Globus pallidus (tissue), 1 donor: ENCODE measurements around the gene SORD.
"Not testable (repeated sequence)": the region's sequence is repeated elsewhere in the genome, so short reads cannot be mapped to it uniquely, and the experiment has no call there.

ENCODE experiments used
- DNase-seq: peaks from one replicate; pipeline ENCODE4 v3.0.0-alpha.2; 2015; ENCODE audit warnings: low spot score

Gene SORD

DNA sequence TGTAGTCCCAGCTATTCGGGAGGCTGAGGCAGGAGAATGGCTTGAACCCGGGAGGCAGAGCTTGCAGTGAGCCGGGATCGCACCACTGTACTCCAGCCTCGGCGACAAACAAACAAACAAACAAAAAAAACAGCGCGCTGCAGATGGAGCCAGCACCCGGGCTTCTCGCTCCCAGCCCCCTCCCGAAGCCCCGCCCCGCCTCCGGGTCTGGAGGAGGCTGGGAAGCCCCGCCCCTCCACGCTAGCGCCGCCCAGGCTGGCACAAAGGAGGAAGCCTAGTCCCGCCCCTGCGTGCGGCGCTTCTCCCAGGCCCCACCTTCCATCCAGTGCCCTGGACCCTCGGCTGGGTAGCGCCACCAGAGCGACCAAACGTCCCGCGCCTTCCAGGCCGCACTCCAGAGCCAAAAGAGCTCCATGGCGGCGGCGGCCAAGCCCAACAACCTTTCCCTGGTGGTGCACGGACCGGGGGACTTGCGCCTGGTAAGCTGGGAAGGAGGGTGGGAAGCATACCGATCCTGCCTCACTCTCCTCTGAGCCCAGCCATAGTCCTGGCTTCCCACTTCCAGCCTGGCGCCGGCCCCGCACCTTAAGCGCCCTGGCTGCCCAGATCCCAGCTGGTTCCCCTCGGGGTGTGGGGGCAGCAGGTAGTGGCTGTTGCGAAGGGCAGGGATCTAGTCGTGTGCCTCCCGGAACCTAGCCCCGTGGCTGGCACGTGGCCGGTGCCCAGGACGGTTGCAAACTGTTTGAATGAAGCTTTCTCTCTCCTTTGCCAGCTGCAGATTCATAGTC is at the start of gene SORD:
SORD (plus strand) TSS at position 325 of the 788 bp plus-strand sequence; CDS start at position 414, 89 bp downstream.
- DNase-seq: peak; percentile 95

DNA sequence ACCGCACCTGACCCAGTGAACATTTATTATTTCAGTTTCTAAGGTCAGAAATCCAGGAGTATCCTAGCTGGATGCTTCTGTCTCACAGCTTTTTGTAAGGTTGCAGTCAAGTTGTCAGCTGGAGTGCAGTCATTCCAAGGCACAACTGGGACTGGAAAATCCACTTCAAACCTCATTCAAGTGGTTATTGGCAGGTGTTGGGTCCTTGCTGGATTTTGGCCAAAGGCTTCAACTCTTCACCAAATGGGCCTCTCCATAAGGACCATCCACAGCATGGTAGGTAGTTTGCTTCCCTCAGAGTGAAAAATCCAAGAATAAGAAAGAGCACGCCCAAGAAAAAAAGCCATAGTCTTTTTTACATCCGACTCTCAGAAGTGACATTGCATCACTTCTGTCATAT is 46.8 kb upstream of the SORD start:
- DNase-seq: not testable (repeated sequence)

DNA sequence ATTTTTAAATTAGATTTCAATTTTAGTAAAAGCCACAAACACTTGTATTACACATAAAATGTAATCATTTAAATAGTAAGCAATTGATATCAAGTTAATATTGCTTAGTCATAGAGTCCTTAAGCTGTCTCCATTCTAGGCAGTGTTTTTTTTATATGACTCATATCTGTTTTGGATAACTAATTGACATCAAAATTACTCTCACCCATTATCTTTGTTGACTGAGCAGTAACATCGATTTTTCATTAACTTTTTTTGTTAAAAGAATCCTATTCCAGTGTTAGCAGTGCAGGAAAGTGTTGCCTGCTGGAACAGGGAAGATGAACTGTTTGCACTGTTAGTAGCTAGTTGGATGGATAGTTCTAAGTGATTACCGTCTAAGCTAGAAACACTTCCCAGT is 45.2 kb upstream of the SORD start:
- DNase-seq: not testable (repeated sequence)

GRCh38 chr15:44979617-44980339 is 43.2 kb upstream of the SORD start:
- DNase-seq: not testable (repeated sequence)

DNA sequence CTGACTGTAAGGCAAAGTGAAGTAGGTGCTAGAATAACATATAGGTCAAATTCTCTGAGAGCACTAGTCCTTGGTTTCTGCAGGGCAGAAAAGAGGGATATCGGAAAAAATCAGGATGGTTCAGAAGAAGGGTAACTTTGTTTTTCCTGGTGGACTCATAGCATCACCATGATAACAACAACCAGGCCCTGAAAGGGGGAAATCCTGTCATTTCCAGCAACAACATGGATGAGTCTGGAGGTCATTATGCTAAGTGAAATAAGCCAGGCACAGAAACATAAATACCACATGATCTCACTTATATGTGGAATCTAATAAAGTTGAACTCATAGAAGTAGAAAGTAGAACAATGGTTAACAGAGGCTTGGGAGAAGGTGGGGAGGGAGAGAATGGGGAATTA is 38.9 kb upstream of the SORD start:
- DNase-seq: not testable (repeated sequence)

- not testable (repeated sequence) for DNase-seq
Observed at GRCh38 chr15:44986346-44987055, 36.5 kb upstream of the SORD start.

DNA sequence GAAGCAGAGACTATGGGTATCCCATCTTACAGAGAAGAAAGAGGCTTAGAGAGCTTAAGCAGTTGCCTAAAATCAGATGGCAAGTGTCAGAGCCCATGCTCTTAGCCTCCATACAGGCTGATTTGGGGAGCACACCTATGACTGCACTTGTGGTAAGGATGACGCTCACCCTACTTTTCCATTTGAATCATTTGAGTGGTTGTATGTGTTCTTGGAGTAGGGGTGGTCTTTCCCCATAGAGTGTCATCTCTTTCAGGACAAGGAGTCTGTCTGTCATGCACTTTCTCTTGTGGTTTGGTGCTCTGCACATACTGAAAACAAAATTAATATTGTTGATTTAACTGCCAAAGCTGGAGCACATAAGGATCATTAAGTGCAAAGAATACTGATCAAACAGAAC is 35.3 kb upstream of the SORD start:
- not testable (repeated sequence) for DNase-seq

DNA sequence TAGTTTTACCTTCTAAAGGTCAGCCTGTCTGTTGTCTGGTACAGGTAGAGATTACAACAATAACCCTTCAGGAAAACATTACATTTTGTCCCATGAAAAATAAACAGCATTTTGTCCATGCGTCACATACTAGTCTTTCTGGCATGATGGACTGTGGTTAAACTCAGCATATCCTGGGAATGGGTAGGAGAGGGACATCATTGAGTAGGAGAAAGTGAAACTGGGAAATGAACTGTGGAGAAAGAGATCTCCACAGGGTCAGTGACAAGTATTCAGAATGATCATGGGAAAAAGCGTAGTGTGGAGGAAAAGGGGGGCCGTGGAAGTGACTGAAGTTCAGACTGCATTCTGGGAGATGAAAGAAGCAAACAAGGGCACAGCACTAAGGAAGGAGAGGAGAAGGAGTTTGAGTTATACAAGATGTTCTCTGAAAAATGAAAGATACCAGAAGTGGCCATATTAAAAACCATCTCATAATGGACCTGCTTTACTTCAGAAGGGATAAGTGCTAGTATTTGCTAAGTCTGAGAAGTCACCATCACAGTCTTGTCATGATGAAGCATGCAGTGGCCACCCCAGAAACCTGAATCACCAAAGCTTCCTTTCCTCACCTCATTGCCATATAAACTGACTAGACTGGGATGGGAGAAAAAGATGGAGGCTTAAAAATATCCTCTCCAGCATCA is 34.7 kb upstream of the SORD start:
- DNase-seq: not testable (repeated sequence)

GRCh38 chr15:44988870-44989219 is 34.1 kb upstream of the SORD start:
- not testable (repeated sequence) for DNase-seq

- not testable (repeated sequence) for DNase-seq
Observed at GRCh38 chr15:44997632-44998031, 25.4 kb upstream of the SORD start.

- DNase-seq: no peak
Observed at GRCh38 chr15:44999105-44999504, 23.9 kb upstream of the SORD start.

DNA sequence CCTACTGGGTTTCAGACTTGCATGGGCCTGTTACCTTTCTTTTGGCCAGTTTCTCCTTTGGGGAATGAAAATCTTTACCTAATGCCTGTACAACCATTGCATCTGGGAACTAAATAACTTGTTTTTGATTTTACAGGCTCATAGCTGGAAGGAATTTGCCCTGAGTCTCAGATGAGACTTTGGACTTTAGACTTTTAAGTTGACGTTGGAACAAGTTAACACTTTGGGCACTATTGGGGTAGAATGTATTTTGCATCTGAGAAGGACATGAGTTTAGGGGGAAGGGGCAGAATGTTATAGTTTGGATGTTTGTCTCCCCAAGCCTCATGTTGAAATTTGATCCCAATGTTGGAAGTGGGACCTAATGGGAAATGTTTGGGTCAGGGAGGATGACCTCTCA is 21.8 kb upstream of the SORD start:
- DNase-seq: not testable (repeated sequence)

- not testable (repeated sequence) for DNase-seq
Observed at GRCh38 chr15:45003731-45004410, 19.1 kb upstream of the SORD start.

DNA sequence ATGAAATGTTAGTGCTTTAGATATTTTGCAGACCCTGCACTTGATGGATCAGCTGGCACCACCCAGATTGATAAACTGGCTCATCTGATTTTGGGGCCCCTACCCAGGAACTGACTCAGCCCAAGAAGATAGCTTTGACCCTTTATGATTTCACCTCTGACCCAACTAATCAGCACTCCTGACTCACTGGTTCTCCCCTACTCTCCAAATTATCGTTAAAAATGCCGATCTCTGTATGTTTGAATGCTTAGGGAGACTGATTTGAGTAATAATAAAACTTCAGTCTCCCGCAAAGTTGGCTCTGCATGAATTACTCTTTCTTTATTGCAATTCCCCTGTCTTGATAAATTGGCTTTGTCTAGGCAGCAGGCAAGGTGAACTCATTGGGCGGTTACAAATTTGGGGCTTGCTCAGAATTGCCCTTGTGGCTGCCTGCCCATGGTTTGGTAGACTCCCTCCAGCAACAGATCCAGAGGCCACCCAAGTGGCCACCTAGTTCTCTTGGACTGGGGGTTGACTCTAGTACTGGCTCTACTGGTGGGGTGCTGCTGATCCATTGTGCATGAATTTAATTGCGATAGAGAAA is 18.3 kb upstream of the SORD start:
- not testable (repeated sequence) for DNase-seq

DNA sequence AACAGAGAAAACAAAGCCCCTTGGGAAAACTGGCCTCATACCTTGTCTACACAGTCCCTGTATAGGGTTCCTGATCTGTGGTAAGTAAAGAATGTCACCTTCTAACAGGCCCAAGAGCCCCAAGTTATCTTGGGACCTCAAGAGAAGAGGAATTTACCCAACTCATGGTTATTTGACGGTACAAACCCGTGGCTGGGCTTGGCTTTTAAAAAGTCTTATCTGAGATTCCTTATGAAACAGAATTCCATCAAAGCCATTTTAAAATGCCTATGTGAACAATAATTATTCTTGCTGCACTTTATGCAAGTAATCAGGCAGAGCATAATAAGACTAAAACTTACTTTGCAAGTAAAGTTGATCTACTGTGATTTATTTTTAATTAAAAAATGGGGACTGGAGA is 13.9 kb upstream of the SORD start:
- no peak for DNase-seq

- DNase-seq: not testable (repeated sequence)
Observed at GRCh38 chr15:45015114-45015513, 7.9 kb upstream of the SORD start.

GRCh38 chr15:45020222-45020900 is 2.6 kb upstream of the SORD start:
- not testable (repeated sequence) for DNase-seq

- DNase-seq: not testable (repeated sequence)
Observed at GRCh38 chr15:45020901-45021259, 2.1 kb upstream of the SORD start.

- DNase-seq: no peak
Observed at GRCh38 chr15:45021348-45021747, 1.6 kb upstream of the SORD start.

DNA sequence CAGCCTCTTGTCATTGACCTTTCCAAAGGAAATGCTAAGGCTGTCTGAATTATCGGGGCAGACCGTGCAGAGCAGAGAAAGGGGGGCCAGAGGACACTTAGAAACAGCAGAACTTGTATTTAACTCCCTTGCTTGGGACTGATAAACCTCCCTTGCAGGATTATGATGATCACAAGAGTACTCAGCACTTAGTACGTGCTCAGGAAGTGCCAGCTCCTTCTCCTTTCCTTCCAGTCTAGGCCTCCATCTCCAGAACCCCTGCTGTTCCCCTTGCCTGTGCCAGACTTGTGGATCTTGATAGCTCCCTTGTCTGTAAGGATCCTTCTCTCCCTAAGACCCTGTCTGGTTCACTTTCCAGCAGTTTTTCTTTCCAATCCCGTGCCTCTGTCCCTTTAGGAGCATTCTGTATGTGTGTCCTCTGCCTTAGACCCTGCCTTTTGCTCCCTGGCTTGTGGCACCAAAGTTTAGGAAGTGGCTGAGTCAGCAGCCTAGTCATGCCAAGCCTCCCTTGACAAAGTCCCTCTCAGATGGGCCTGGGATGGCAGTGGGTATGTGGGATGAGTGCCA is 747 bp downstream of the SORD start:
- no peak for DNase-seq
